ENCODE data around the gene PCIF1.

The PCIF1 gene

GRCh38 chr20:45937765-45938164 lies 3.3 kb downstream of the PCIF1 start:
- no peak for TF ChIP-seq CTCF (IDR thresholded peaks at IDR 0.05)
- Histone ChIP-seq H3K27me3 (no peaks in the 10 kb centered on the region), H3K4me3 (ENCODE audit: low read depth in 1 of 2, low read length in 1 of 2) (no peak overlapping the region), H3K9me3 (no peaks in the 10 kb centered on the region), H3K27ac (no peak overlapping the region), H3K4me1 (ENCODE audit: control insufficient read depth in 1 of 2, insufficient read depth in 1 of 2, low read depth in 1 of 2, low read length in 1 of 2) (peaks cover 17 to 18% of the 10 kb centered on the region in 2 experiments), H3K36me3 (peaks cover 60% of the 10 kb centered on the region)

GRCh38 chr20:45938727-45939438 lies 4.4 kb downstream of the PCIF1 start:
- Histone ChIP-seq H3K36me3 (peaks cover 71% of the 10 kb centered on the region), H3K27me3 (no peaks in the 10 kb centered on the region), H3K4me1 (ENCODE audit: control insufficient read depth in 1 of 2, insufficient read depth in 1 of 2, low read depth in 1 of 2, low read length in 1 of 2) (peaks cover 9% of the 10 kb centered on the region in 2 experiments), H3K27ac (no peak overlapping the region), H3K9me3 (no peaks in the 10 kb centered on the region), H3K4me3 (ENCODE audit: low read depth in 1 of 2, low read length in 1 of 2) (no peak overlapping the region)
- no peak for TF ChIP-seq CTCF (IDR thresholded peaks at IDR 0.05)

GRCh38 chr20:45940053-45940452 lies 5.6 kb downstream of the PCIF1 start:
- Histone ChIP-seq H3K4me3 (ENCODE audit: low read depth in 1 of 2, low read length in 1 of 2) (no peak overlapping the region), H3K4me1 (ENCODE audit: control insufficient read depth in 1 of 2, insufficient read depth in 1 of 2, low read depth in 1 of 2, low read length in 1 of 2) (peaks cover 7% of the 10 kb centered on the region in 2 experiments), H3K9me3 (no peaks in the 10 kb centered on the region), H3K36me3 (peaks cover 83% of the 10 kb centered on the region), H3K27me3 (no peaks in the 10 kb centered on the region), H3K27ac (no peak overlapping the region)
- TF ChIP-seq CTCF (IDR thresholded peaks at IDR 0.05), result no peak

- no peak for TF ChIP-seq CTCF (IDR thresholded peaks at IDR 0.05)
Observed at GRCh38 chr20:45940469-45940868, 6.0 kb downstream of the PCIF1 start.

GRCh38 chr20:45943613-45944012 lies 9.1 kb downstream of the PCIF1 start:
- H3K4me3 ChIP-seq (ENCODE audit: low read depth in 1 of 2, low read length in 1 of 2), result no peak overlapping the region
- H3K4me1 ChIP-seq (ENCODE audit: control insufficient read depth in 1 of 2, insufficient read depth in 1 of 2, low read depth in 1 of 2, low read length in 1 of 2), result peaks cover 0 to 6% of the 10 kb centered on the region in 2 experiments
- no peak for TF ChIP-seq CTCF (IDR thresholded peaks at IDR 0.05)
- no peaks in the 10 kb centered on the region for H3K9me3 ChIP-seq
- H3K27me3 ChIP-seq, result no peaks in the 10 kb centered on the region
- H3K36me3 ChIP-seq, result peaks cover 98% of the 10 kb centered on the region
- no peak overlapping the region for H3K27ac ChIP-seq

More at GRCh38 chr20:45940469-45940868, 6.0 kb downstream of the PCIF1 start:
- H3K4me3 ChIP-seq (ENCODE audit: low read depth in 1 of 2, low read length in 1 of 2), result no peak overlapping the region
- peaks cover 5% of the 10 kb centered on the region in 2 experiments for H3K4me1 ChIP-seq (ENCODE audit: control insufficient read depth in 1 of 2, insufficient read depth in 1 of 2, low read depth in 1 of 2, low read length in 1 of 2)
- H3K9me3 ChIP-seq, result no peaks in the 10 kb centered on the region
- no peak overlapping the region for H3K27ac ChIP-seq
- H3K36me3 ChIP-seq, result peaks cover 87% of the 10 kb centered on the region
- no peaks in the 10 kb centered on the region for H3K27me3 ChIP-seq
